Measurements from ENCODE around the gene RAB44.
"Not testable (repeated sequence)": the region's sequence is repeated elsewhere in the genome, so short reads cannot be mapped to it uniquely, and the experiment has no call there.

Gene RAB44

DNA sequence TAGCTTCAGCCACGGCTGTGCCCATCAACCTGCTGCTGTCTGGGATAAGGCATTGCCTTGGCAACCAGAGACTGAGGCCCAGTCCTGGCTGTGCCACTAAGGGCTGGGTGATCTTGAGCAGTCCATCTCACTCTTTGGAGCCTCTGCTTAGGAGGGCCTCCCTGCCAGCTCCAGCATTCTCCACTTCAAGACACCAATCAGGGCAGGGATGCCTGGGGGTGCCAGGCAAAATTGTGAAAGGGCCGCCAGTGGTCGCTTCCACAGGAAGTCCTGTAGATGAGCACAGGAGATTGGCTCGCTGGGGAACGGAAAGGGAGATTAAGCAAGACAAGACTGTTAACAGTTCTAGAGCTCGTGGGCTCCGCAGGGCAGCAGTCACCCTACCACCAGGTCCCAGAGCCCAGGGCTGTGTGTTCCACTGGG is at the start of gene RAB44:
RAB44 (plus strand) TSS at position 346 of the 423 bp plus-strand sequence. CDS start 6,410 bp downstream, outside the sequence.
- Mint-ChIP-seq H3K9me3 (no peaks in the 10 kb centered on the region), H3K4me3 (no peak within 1 kb of the TSS), H3K27ac (no peak within 1 kb of the TSS), H3K27me3 (peaks cover 10% of the 10 kb centered on the region), H3K4me1 (peaks cover 28% of the 10 kb centered on the region)
- DNase-seq (no peak), ATAC-seq (no peak)

GRCh38 chr6:36649086-36649485 is 48.5 kb upstream of the RAB44 start:
- Mint-ChIP-seq H3K27me3 (peaks cover 8% of the 10 kb centered on the region), H3K4me1 (no peaks in the 10 kb centered on the region), H3K4me3 (no peak overlapping the region), H3K27ac (no peak overlapping the region), H3K9me3 (no peaks in the 10 kb centered on the region)
- ATAC-seq: no peak
- no peak for DNase-seq

DNA sequence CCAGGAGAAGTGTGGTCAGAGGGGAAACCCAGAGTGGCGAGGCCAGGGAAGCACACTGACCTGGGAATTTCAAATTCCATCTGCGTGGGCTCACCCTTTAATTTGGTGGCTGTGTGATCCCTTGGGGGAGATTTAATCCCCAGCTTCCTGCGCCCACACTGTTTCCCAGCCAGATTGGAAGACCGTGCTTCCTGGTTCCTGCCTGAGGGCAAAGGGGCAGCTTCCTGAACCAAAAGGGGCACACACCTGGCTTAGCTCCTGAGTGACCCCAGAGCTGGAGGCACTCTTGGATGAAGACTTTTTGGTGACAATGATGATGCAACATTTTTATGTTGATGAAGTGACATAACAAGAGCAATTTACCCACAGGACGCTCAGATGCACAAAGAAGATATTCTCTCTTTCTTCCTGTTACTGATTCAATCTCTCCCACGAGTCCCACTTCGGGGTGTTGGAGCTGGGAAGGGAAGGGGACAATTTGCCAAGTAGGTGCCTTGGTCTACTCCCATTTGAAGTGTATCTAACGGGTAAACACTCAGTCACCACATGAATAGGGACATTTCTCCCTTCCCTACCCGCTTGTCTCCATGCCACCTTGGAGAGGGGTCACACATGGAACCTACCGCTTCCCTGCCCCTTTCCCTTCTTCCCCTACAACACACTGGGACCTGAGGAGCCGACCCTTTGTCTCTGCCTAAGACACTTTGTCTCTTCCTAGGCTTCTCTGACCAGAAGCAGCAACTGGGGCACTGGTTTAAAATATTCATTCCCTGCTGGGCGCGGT is 47.7 kb upstream of the RAB44 start:
- Mint-ChIP-seq H3K9me3 (no peaks in the 10 kb centered on the region), H3K4me1 (peaks cover under 1% of the 10 kb centered on the region), H3K27ac (peak overlapping the region in 1 of 2 donors; percentile 75), H3K4me3 (no peak overlapping the region), H3K27me3 (peaks cover 10% of the 10 kb centered on the region)
- no peak for DNase-seq
- no peak for ATAC-seq

GRCh38 chr6:36650848-36651478 is 46.7 kb upstream of the RAB44 start:
- ATAC-seq (no peak), DNase-seq (no peak)
- Mint-ChIP-seq H3K27ac (no peak overlapping the region), H3K27me3 (peaks cover 18% of the 10 kb centered on the region), H3K4me3 (no peak overlapping the region), H3K9me3 (no peaks in the 10 kb centered on the region), H3K4me1 (peaks cover 8% of the 10 kb centered on the region)

- H3K27me3 Mint-ChIP-seq: peaks cover 23% of the 10 kb centered on the region
Measured at GRCh38 chr6:36651659-36652379, 45.8 kb upstream of the RAB44 start.

GRCh38 chr6:36654469-36654868 is 43.2 kb upstream of the RAB44 start:
- DNase-seq, H3K9me3 Mint-ChIP-seq, H3K27ac Mint-ChIP-seq, H3K4me3 Mint-ChIP-seq, H3K4me1 Mint-ChIP-seq, ATAC-seq: not testable (repeated sequence)
- peaks cover 38% of the 10 kb centered on the region for H3K27me3 Mint-ChIP-seq

More at GRCh38 chr6:36651659-36652379, 45.8 kb upstream of the RAB44 start:
- Mint-ChIP-seq H3K9me3 (no peaks in the 10 kb centered on the region), H3K27ac (no peak overlapping the region), H3K4me1 (peaks cover 8% of the 10 kb centered on the region), H3K4me3 (no peak overlapping the region)
- ATAC-seq: no peak
- DNase-seq: no peak

- H3K27me3 Mint-ChIP-seq: peaks cover 38% of the 10 kb centered on the region
- ATAC-seq (no peak), DNase-seq (no peak)
- no peak overlapping the region for H3K27ac Mint-ChIP-seq
- H3K4me1 Mint-ChIP-seq: peaks cover 8% of the 10 kb centered on the region
- no peaks in the 10 kb centered on the region for H3K9me3 Mint-ChIP-seq
- no peak overlapping the region for H3K4me3 Mint-ChIP-seq
Measured at GRCh38 chr6:36655085-36655724, 42.4 kb upstream of the RAB44 start.

DNA sequence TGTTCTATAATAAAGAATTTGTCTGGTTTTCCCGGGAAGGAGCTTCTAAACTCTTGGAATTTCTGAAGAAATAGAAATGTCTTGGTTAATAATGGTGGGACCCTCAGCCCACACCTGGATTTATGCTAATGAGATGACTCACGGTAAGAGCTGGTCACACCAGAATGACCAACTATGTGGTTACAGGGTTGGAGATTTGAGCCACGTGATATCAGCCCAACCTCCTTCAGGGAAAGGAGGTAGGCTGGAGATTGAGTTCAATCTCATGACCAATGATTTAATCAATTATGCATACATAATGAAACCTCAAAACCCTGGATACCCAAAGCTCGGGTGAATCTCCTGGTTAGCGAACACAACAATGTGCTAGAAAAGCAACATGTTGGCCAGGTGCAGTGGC is 41.2 kb upstream of the RAB44 start:
- Mint-ChIP-seq H3K9me3 (no peaks in the 10 kb centered on the region), H3K4me1 (peaks cover 8% of the 10 kb centered on the region), H3K27me3 (peaks cover 38% of the 10 kb centered on the region), H3K4me3 (no peak overlapping the region), H3K27ac (no peak overlapping the region)
- ATAC-seq: no peak
- no peak for DNase-seq

GRCh38 chr6:36657271-36657670 is 40.4 kb upstream of the RAB44 start:
- H3K4me3 Mint-ChIP-seq: no peak overlapping the region

GRCh38 chr6:36657942-36658544 is 39.6 kb upstream of the RAB44 start:
- Mint-ChIP-seq H3K27ac (no peak overlapping the region), H3K4me3 (no peak overlapping the region), H3K27me3 (peaks cover 33% of the 10 kb centered on the region), H3K4me1 (peaks cover 8% of the 10 kb centered on the region), H3K9me3 (no peaks in the 10 kb centered on the region)
- DNase-seq (no peak), ATAC-seq (no peak)

More at GRCh38 chr6:36657271-36657670, 40.4 kb upstream of the RAB44 start:
- no peak for DNase-seq
- Mint-ChIP-seq H3K9me3 (no peaks in the 10 kb centered on the region), H3K27ac (no peak overlapping the region), H3K27me3 (peaks cover 31% of the 10 kb centered on the region), H3K4me1 (peaks cover 8% of the 10 kb centered on the region)
- no peak for ATAC-seq

DNA sequence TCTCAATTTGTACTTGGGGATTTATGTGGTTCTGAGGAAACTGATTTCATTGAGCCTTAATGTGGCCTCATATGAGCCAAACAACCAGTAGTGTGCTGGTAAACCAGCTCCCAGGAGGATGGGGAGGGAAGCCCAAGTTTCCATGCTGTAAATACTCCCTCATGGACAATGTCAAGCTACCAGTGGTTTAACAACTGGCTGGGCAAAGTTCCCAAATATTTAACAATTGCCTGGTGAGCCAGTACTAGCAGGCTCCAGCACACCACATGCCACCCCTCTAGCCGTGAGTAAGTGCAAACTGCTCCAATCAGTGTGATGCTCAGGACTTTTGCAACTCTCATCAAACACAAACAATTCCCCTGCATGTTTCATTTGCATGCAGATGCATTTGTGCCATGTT is 38.4 kb upstream of the RAB44 start:
- DNase-seq: no peak
- no peak overlapping the region for H3K27ac Mint-ChIP-seq
- peaks cover 38% of the 10 kb centered on the region for H3K27me3 Mint-ChIP-seq
- H3K4me3 Mint-ChIP-seq: no peak overlapping the region
- H3K9me3 Mint-ChIP-seq: no peaks in the 10 kb centered on the region
- H3K4me1 Mint-ChIP-seq: peaks cover 8% of the 10 kb centered on the region
- no peak for ATAC-seq

- Mint-ChIP-seq H3K27me3 (peaks cover 29% of the 10 kb centered on the region), H3K4me3 (no peak overlapping the region), H3K27ac (no peak overlapping the region), H3K9me3 (no peaks in the 10 kb centered on the region), H3K4me1 (no peaks in the 10 kb centered on the region)
- ATAC-seq (no peak), DNase-seq (no peak)
Measured at GRCh38 chr6:36660771-36661471, 36.7 kb upstream of the RAB44 start.

- ATAC-seq (peak; percentile 18), DNase-seq (no peak)
- Mint-ChIP-seq H3K27me3 (peaks cover 18% of the 10 kb centered on the region), H3K4me1 (no peaks in the 10 kb centered on the region), H3K4me3 (peak overlapping the region in 1 of 2 donors; percentile 32), H3K9me3 (no peaks in the 10 kb centered on the region), H3K27ac (no peak overlapping the region)
Measured at GRCh38 chr6:36662380-36662779, 35.2 kb upstream of the RAB44 start.

- ATAC-seq (peak; percentile 43), DNase-seq (no peak)
- Mint-ChIP-seq H3K27ac (no peak overlapping the region), H3K4me1 (no peaks in the 10 kb centered on the region), H3K27me3 (peaks cover 13% of the 10 kb centered on the region), H3K4me3 (peak overlapping the region in 1 of 2 donors; percentile 32), H3K9me3 (no peaks in the 10 kb centered on the region)
Measured at GRCh38 chr6:36662827-36663256, 34.8 kb upstream of the RAB44 start.
